K562 (cell line): ENCODE data around the gene MAEL. TPM values are rescaled to one million over a fixed set of nuclear protein-coding genes. Genes with fewer than 3 reads are reported as not detected.

Experiments used
- CBX2 ChIP-seq: fragments of 200-600 bp; sonication (generic); IDR thresholded peaks from one replicate; pipeline ENCODE4 v1.6.1; 2012; ENCODE audit warnings: mild to moderate bottlenecking, low read length, inconsistent platforms; ENCODE audit not compliant: insufficient read depth, poor library complexity, severe bottlenecking
- CEBPG ChIP-seq, 3 experiments: fragments of 200-800 bp in 1 of 3; sonication (Bioruptor generic) in 1 of 3; sonication (generic) in 1 of 3; formaldehyde crosslinking in 1 of 3; IDR thresholded peaks in 2 of 3; conservative IDR thresholded peaks in 1 of 3; 2 replicates each; pipeline versions ENCODE4 v1.6.1 to v1.8.0; 2016 to 2022; ENCODE audit warnings: missing compliant biosample characterization in 2 of 3, missing genetic modification characterization in 2 of 3, mild to moderate bottlenecking in 1 of 3, missing genetic modification reagents in 1 of 3
- E2F8 ChIP-seq: fragments of 450-650 bp; IDR thresholded peaks from 2 replicates; pipeline ENCODE4 v1.7.1; 2018; ENCODE audit warnings: mild to moderate bottlenecking, low read depth; ENCODE audit not compliant: partially characterized antibody
- GTF2F1 ChIP-seq: IDR thresholded peaks from 2 replicates; pipeline ENCODE4 v1.6.1; 2011; ENCODE audit warnings: low read depth, low read length, improper control_type of control experiment
- HNRNPLL ChIP-seq: fragments of 200-400 bp; formaldehyde crosslinking; IDR thresholded peaks from 2 replicates; pipeline ENCODE4 v1.6.1; 2017; ENCODE audit warnings: low read length, low read depth, mild to moderate bottlenecking; ENCODE audit not compliant: poor library complexity, severe bottlenecking
- IFI16 ChIP-seq: fragments of 250-450 bp; sonication (Bioruptor Pico); IDR thresholded peaks from 2 replicates; pipeline ENCODE4 v2.1.2; 2022; ENCODE audit warnings: mild to moderate bottlenecking, inconsistent platforms
- JUNB ChIP-seq: fragments of 450-650 bp; formaldehyde crosslinking; conservative IDR thresholded peaks from 2 replicates; pipeline ENCODE4 v1.4.0; 2020; ENCODE audit warnings: mild to moderate bottlenecking
- L3MBTL2 ChIP-seq: fragments of 450-650 bp; IDR thresholded peaks from 2 replicates; pipeline ENCODE4 v1.6.1; 2016; ENCODE audit warnings: mild to moderate bottlenecking, moderate library complexity
- MAFK ChIP-seq: IDR thresholded peaks from 2 replicates; pipeline ENCODE4 v1.6.1; 2011; ENCODE audit warnings: low read length, improper control_type of control experiment
- MGA ChIP-seq: fragments of 450-650 bp; IDR thresholded peaks from 2 replicates; pipeline ENCODE4 v1.6.1; 2016; ENCODE audit warnings: mild to moderate bottlenecking, moderate library complexity
- PRMT5 ChIP-seq: sonication (generic); formaldehyde crosslinking; IDR thresholded peaks from 2 replicates; pipeline ENCODE4 v1.5.0; 2020; ENCODE audit warnings: missing genetic modification reagents
- SRF ChIP-seq, 2 experiments: fragments of 250-450, 450-650 bp in 1 of 2; sonication (Bioruptor Pico) in 1 of 2; sonication (generic) in 1 of 2; formaldehyde crosslinking; IDR thresholded peaks; 2 replicates each; pipeline versions ENCODE4 v1.5.0 to v1.5.1; 2020 to 2022; ENCODE audit warnings: mild to moderate bottlenecking in 1 of 2, missing genetic modification reagents in 1 of 2
- ZNF830 ChIP-seq: fragments of 250-450 bp; sonication (Bioruptor Pico); IDR thresholded peaks from 2 replicates; pipeline ENCODE4 v1.5.0; 2021; ENCODE audit warnings: mild to moderate bottlenecking
- polyA plus RNA-seq, 8 experiments: library from polyadenylated mRNA; depleted of rRNA in 4 of 8; stranded (reverse) in 5 of 8; unstranded in 3 of 8; fragments of >200 nt; fragmentation: Nextera tagmentation in 2 of 8; fragmentation: Illumina TruSeq in 1 of 8; extraction: Ambion mirVana in 2 of 8; extraction: Trizol in 1 of 8; gene quantifications; 2 replicates each; pipeline versions ENCODE4 v1.2.1 to v1.2.3, GENCODE V29; 2011 to 2014; ENCODE audit warnings: inconsistent platforms in 1 of 8, missing spikeins in 1 of 8
- total RNA-seq, 7 experiments: library from RNA; depleted of rRNA in 6 of 7; stranded (reverse); fragments of >200 nt in 6 of 7; fragmentation: Illumina TruSeq in 2 of 7; extraction: Trizol in 2 of 7; gene quantifications; 2 replicates each; pipeline versions ENCODE4 v1.2.1 to v1.2.3, GENCODE V29; 2011 to 2021; ENCODE audit warnings: low replicate concordance in 1 of 7

MAEL gene
- total and polyA plus RNA-seq, 9 of the 15 experiments (the other 6 are each of a cell fraction or from before 2014, with no cell fraction given) = 0.11 to 1.9 (median 0.75) TPM

- no peak for TF ChIP-seq HNRNPLL
- no peak for TF ChIP-seq ZNF830 (CRISPR knock-in tag)
- TF ChIP-seq SRF (CRISPR knock-in tag; IDR thresholded peaks at IDR 0.05) = no peak
- no peak for TF ChIP-seq CBX2
- no peak for TF ChIP-seq PRMT5 (CRISPR knock-in tag)
- TF ChIP-seq E2F8 = no peak
- TF ChIP-seq MAFK = no peak
- TF ChIP-seq CEBPG (CRISPR knock-in tag; IDR thresholded peaks at IDR 0.05) = peak; percentile 92
- TF ChIP-seq CEBPG (tag; conservative IDR thresholded peaks at IDR 0.05 in 1 of 2, IDR thresholded peaks at IDR 0.05 in 1 of 2) = peak; percentile 86 to 95
- no peak for TF ChIP-seq GTF2F1
- TF ChIP-seq MGA = peak; percentile 55
- peak; percentile 70 for TF ChIP-seq L3MBTL2
- TF ChIP-seq IFI16 (CRISPR knock-in tag) = no peak
- no peak for TF ChIP-seq JUNB
Measured at GRCh38 chr1:166988974-166989515, at the start of gene MAEL (continued).
